ENCODE measurements around the gene PCDHGC5. TPM values are rescaled to one million over a fixed set of nuclear protein-coding genes. Genes with fewer than 3 reads are reported as not detected.

The PCDHGC5 gene
- total and polyA plus RNA-seq, 2 donors (not counting 1 experiment from before 2014, with no cell fraction given): 0.10 to 0.67 TPM

- intact Hi-C loops (cut with micrococcal nuclease): no loop called here
- ATAC-seq (ENCODE audit: low read depth): no peak
- Histone ChIP-seq H2AFZ (ENCODE audit: insufficient read depth, low read depth, low read length, poor library complexity, severe bottlenecking) (no peak overlapping the region), H3K36me3 (replicated peaks in 1 of 2; ENCODE audit: control extremely low read depth in 1 of 2, control insufficient read depth in 1 of 2, extremely low read depth in 1 of 2, insufficient read depth in 2 of 2, low read length in 1 of 2) (no peaks in the 10 kb centered on the region), H3K4me2 (replicated peaks; ENCODE audit: low read depth, low read length, poor library complexity, severe bottlenecking) (no peak overlapping the region), H3K27ac (ENCODE audit: low read length in 2 of 2) (no peak overlapping the region), H3K79me2 (ENCODE audit: control insufficient read depth, insufficient read depth, low read length) (no peaks in the 10 kb centered on the region), H3K9ac (ENCODE audit: low read length) (no peak overlapping the region), H3K4me1 (ENCODE audit: control insufficient read depth in 2 of 2, insufficient read depth in 2 of 2, low read length in 2 of 2) (peaks cover 16 to 18% of the 10 kb centered on the region in 2 donors), H3K27me3 (replicated peaks in 1 of 4; ENCODE audit: control extremely low read depth in 1 of 4, control insufficient read depth in 3 of 4, insufficient read depth in 4 of 4, low read length in 3 of 4) (peaks cover 0 to 36% (median 13%) of the 10 kb centered on the region in 4 experiments), H4K20me1 (ENCODE audit: control insufficient read depth, insufficient read depth, low read length, poor library complexity, severe bottlenecking) (no peaks in the 10 kb centered on the region), H3K9me3 (ENCODE audit: control extremely low read depth in 1 of 3, control insufficient read depth in 2 of 3, insufficient read depth in 1 of 3, low read length in 2 of 3) (peaks cover 0 to 14% (median 0%) of the 10 kb centered on the region in 3 donors), H3K4me3 (ENCODE audit: control extremely low read depth in 1 of 5, extremely low read depth in 1 of 5, insufficient read depth in 1 of 5, low read depth in 2 of 5, low read length in 4 of 5) (no peak overlapping the region)
- H3K4me1 Mint-ChIP-seq: peaks cover 14% of the 10 kb centered on the region
- WGBS (ENCODE audit: insufficient coverage): 79% methylated on average over 3 of the region's 4 CpGs
- DNase-seq: no peak
- ChIA-PET CTCF (interaction anchor here (0.7 kb wide), 1 partner anchor 13 kb away, joined by 3 read pairs; no protein-coding TSS in a partner anchor), POLR2A (no interaction called here)
- no peaks in the 10 kb centered on the region for H3K9me3 Mint-ChIP-seq (ENCODE audit: insufficient read depth)
- peaks cover 23% of the 10 kb centered on the region for H3K27me3 Mint-ChIP-seq
- no peak overlapping the region for H3K4me3 Mint-ChIP-seq
- no peak for TF ChIP-seq CTCF (IDR thresholded peaks at IDR 0.05)
- no peak for TF ChIP-seq EZH2 (IDR thresholded peaks at IDR 0.05; ENCODE audit: borderline replicate concordance, insufficient read depth, low read depth, low read length, poor library complexity, severe bottlenecking)
- H3K27ac Mint-ChIP-seq: no peak overlapping the region
Observed at GRCh38 chr5:141496038-141496437, 7.2 kb downstream of the PCDHGC5 start.

- CTCF ChIA-PET: interaction anchor here (0.8 to 4.2 kb wide), 2 partner anchors 11 to 13 kb away, joined by 3 to 15 read pairs; no protein-coding TSS in a partner anchor
- H3K9me3 Mint-ChIP-seq (ENCODE audit: insufficient read depth): no peaks in the 10 kb centered on the region
- intact Hi-C loops (cut with micrococcal nuclease): no loop called here
Observed at GRCh38 chr5:141501761-141502160, 12.9 kb downstream of the PCDHGC5 start.

More at GRCh38 chr5:141501761-141502160, 12.9 kb downstream of the PCDHGC5 start:
- Histone ChIP-seq H3K79me2 (ENCODE audit: control insufficient read depth, insufficient read depth, low read length) (no peaks in the 10 kb centered on the region), H3K9me3 (ENCODE audit: control extremely low read depth in 1 of 3, control insufficient read depth in 2 of 3, insufficient read depth in 1 of 3, low read length in 2 of 3) (no peaks in the 10 kb centered on the region), H3K4me3 (ENCODE audit: control extremely low read depth in 1 of 5, extremely low read depth in 1 of 5, insufficient read depth in 1 of 5, low read depth in 2 of 5, low read length in 4 of 5) (no peak overlapping the region), H4K20me1 (ENCODE audit: control insufficient read depth, insufficient read depth, low read length, poor library complexity, severe bottlenecking) (no peaks in the 10 kb centered on the region), H3K4me2 (replicated peaks; ENCODE audit: low read depth, low read length, poor library complexity, severe bottlenecking) (no peak overlapping the region), H3K4me1 (ENCODE audit: control insufficient read depth in 2 of 2, insufficient read depth in 2 of 2, low read length in 2 of 2) (peaks cover 0 to 3% of the 10 kb centered on the region in 2 donors), H3K27ac (ENCODE audit: low read length in 2 of 2) (no peak overlapping the region), H2AFZ (ENCODE audit: insufficient read depth, low read depth, low read length, poor library complexity, severe bottlenecking) (no peak overlapping the region), H3K36me3 (replicated peaks in 1 of 2; ENCODE audit: control extremely low read depth in 1 of 2, control insufficient read depth in 1 of 2, extremely low read depth in 1 of 2, insufficient read depth in 2 of 2, low read length in 1 of 2) (no peaks in the 10 kb centered on the region), H3K27me3 (replicated peaks in 1 of 4; ENCODE audit: control extremely low read depth in 1 of 4, control insufficient read depth in 3 of 4, insufficient read depth in 4 of 4, low read length in 3 of 4) (no peaks in the 10 kb centered on the region), H3K9ac (ENCODE audit: low read length) (no peak overlapping the region)
- no peak for ATAC-seq (ENCODE audit: low read depth)
- H3K4me3 Mint-ChIP-seq: no peak overlapping the region
- WGBS (ENCODE audit: insufficient coverage): 98% methylated on average over 3 of the region's 7 CpGs
- POLR2A ChIA-PET: no interaction called here
- peaks cover 7% of the 10 kb centered on the region for H3K4me1 Mint-ChIP-seq
- DNase-seq: no peak
- no peak overlapping the region for H3K27ac Mint-ChIP-seq
- peaks cover 6% of the 10 kb centered on the region for H3K27me3 Mint-ChIP-seq
- no peak for TF ChIP-seq EZH2 (IDR thresholded peaks at IDR 0.05; ENCODE audit: borderline replicate concordance, insufficient read depth, low read depth, low read length, poor library complexity, severe bottlenecking)
- no peak for TF ChIP-seq CTCF (IDR thresholded peaks at IDR 0.05)
